ENCODE data around the gene ZNF521.

DNA sequence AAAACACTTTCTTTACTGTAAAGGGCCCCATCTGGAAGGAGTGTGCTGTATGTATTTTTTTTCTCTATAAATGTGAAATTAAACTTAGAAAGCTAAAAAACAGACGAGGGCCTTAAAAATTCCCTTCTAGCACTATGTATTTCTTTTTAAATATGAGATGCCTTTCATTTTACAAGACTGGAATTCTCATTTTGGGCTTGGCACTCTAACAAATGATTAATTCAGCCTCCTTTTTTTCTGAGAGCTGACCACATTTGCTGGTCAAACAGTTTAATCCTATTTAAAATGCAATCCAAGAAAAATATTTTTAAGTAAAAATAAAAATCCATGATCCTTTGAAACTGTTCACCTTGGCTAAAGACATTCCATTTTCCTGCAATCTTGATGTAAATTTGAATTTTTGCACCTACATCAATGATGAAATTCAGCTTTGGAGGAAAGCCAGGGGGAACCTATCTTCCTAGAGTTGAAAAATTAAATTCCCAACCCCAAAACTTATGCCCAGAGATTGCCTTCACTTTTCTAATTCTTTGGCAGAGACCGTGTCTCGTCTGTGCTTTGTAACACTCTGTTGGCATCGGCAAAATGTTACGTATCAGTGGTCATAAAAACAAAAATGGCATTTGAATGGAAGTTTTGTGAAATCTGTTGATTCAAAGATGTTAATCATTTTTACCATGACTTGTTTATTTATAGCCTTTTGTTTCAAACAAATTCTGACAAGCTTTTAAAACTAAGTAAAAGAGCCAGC lies 284.5 kb downstream of the ZNF521 start:
- no peak for TF ChIP-seq YY1 (IDR thresholded peaks at IDR 0.05; ENCODE audit: insufficient read depth, insufficient read length)
- no peak for TF ChIP-seq ZNF274 (IDR thresholded peaks at IDR 0.05; ENCODE audit: low read depth, low read length)
- TF ChIP-seq SUZ12 (IDR thresholded peaks at IDR 0.05; ENCODE audit: extremely low read depth, insufficient read depth, insufficient read length) = no peak
